Spleen (tissue), 7 donors: ENCODE measurements around the gene PPP2R2B.

Source experiments
- CTCF ChIP-seq, 11 experiments: fragments of 200-600 bp in 7 of 11; fragments of 450-650 bp in 4 of 11; sonication (generic) in 4 of 11; IDR thresholded peaks in 8 of 11; conservative IDR thresholded peaks in 3 of 11; 1 replicate in 7 of 11; 2 replicates in 4 of 11; pipeline versions ENCODE4 v1.4.0 to v1.8.0; 2016 to 2021; ENCODE audit warnings: antibody characterized with exemption in 11 of 11, inconsistent platforms in 4 of 11, mild to moderate bottlenecking in 1 of 11
- POLR2A ChIP-seq, 3 donors: fragments of 450-650 bp; IDR thresholded peaks; one replicate each; pipeline ENCODE4 v1.5.1; 2017; ENCODE audit warnings: antibody characterized with exemption in 3 of 3, mild to moderate bottlenecking in 1 of 3
- POLR2AphosphoS5 ChIP-seq, 3 donors: sonication (generic); formaldehyde crosslinking; IDR thresholded peaks; one replicate each; pipeline ENCODE4 v1.5.1; 2017; ENCODE audit warnings: antibody characterized with exemption in 3 of 3
- donor health status: DM: no; HTN: no; CAD: no; lungs with moderate emphysema.
- donor health status: DM: no; HTN: no; CAD: no.
- donor health status: DM: no; HTN: no; CAD: no.

GRCh38 chr5:146910239-146910638 is 31.7 kb upstream of the PPP2R2B start:
- TF ChIP-seq POLR2A (IDR thresholded peaks at IDR 0.05) (no peak), CTCF (IDR thresholded peaks at IDR 0.05 in 8 of 11, conservative IDR thresholded peaks at IDR 0.05 in 3 of 11) (no peak), POLR2AphosphoS5 (IDR thresholded peaks at IDR 0.05) (no peak)
